CD14-positive monocyte (primary cell): ENCODE data around the gene CSTF1. TPM values are rescaled to one million over a fixed set of nuclear protein-coding genes. Genes with fewer than 3 reads are reported as not detected.
A peak's percentile ranks its signal among the peaks of the same experiment; 100 is the strongest.

Experiments used
- DNase-seq, 3 donors: peaks; one replicate each; pipeline ENCODE4 v3.0.0-alpha.2; 2011 to 2022
- H2AFZ ChIP-seq: 2 replicates; pipeline ENCODE4 v1.6.0; 2012; ENCODE audit warnings: mild to moderate bottlenecking, low read depth, low read length, inconsistent platforms; ENCODE audit not compliant: insufficient read depth, poor library complexity, severe bottlenecking
- H3K27ac ChIP-seq, 2 donors: 1 replicate in 1 of 2; 2 replicates in 1 of 2; pipeline ENCODE4 v1.5.1; 2012 to 2013; ENCODE audit warnings: low read length in 2 of 2, control low read depth in 1 of 2, inconsistent platforms in 1 of 2, low read depth in 1 of 2, mild to moderate bottlenecking in 1 of 2
- H3K27me3 ChIP-seq, 2 donors: one replicate each; pipeline versions ENCODE4 v1.6.0 to v1.6.1; 2011 to 2013; ENCODE audit warnings: low read length in 2 of 2; ENCODE audit not compliant: control insufficient read depth in 2 of 2, insufficient read depth in 2 of 2
- H3K36me3 ChIP-seq, 2 donors: replicated peaks in 1 of 2; 1 replicate in 1 of 2; 2 replicates in 1 of 2; pipeline versions ENCODE4 v1.5.1 to v1.6.1; 2012 to 2013; ENCODE audit warnings: low read length in 2 of 2, control low read depth in 1 of 2, inconsistent platforms in 1 of 2, mild to moderate bottlenecking in 1 of 2; ENCODE audit not compliant: insufficient read depth in 2 of 2, control insufficient read depth in 1 of 2
- H3K4me1 ChIP-seq, 2 donors: 1 replicate in 1 of 2; 2 replicates in 1 of 2; pipeline versions ENCODE4 v1.5.1 to v1.6.1; 2012 to 2013; ENCODE audit warnings: low read length in 2 of 2, control low read depth in 1 of 2, inconsistent platforms in 1 of 2, mild to moderate bottlenecking in 1 of 2, moderate library complexity in 1 of 2; ENCODE audit not compliant: insufficient read depth in 2 of 2, control insufficient read depth in 1 of 2
- H3K4me2 ChIP-seq: replicated peaks from 2 replicates; pipeline ENCODE3; 2012; ENCODE audit warnings: low read length, moderate library complexity, mild to moderate bottlenecking; ENCODE audit not compliant: poor library complexity, severe bottlenecking; ENCODE audit errors: extremely low read depth
- H3K4me3 ChIP-seq, 3 experiments: fragments of 200-600 bp in 1 of 3; sonication (generic) in 1 of 3; replicated peaks in 1 of 3; 1 replicate in 2 of 3; 2 replicates in 1 of 3; pipeline ENCODE4 v1.5.1; 2011 to 2013; ENCODE audit warnings: low read length in 3 of 3, mild to moderate bottlenecking in 3 of 3, control low read depth in 2 of 3, low read depth in 2 of 3, inconsistent platforms in 1 of 3, moderate library complexity in 1 of 3
- H3K79me2 ChIP-seq: 2 replicates; pipeline ENCODE4 v1.6.0; 2012; ENCODE audit warnings: mild to moderate bottlenecking, control low read depth, inconsistent platforms, low read length, moderate library complexity; ENCODE audit not compliant: insufficient read depth
- H3K9ac ChIP-seq: 2 replicates; pipeline ENCODE4 v1.6.0; 2017; ENCODE audit warnings: low read length, mild to moderate bottlenecking; ENCODE audit not compliant: insufficient read depth, poor library complexity, severe bottlenecking
- H3K9me3 ChIP-seq, 2 donors: replicated peaks in 1 of 2; 1 replicate in 1 of 2; 2 replicates in 1 of 2; pipeline versions ENCODE4 v1.5.1 to v1.6.1; 2012 to 2013; ENCODE audit warnings: low read length in 2 of 2, control low read depth in 1 of 2; ENCODE audit not compliant: control insufficient read depth in 1 of 2, insufficient read depth in 1 of 2
- H4K20me1 ChIP-seq: 2 replicates; pipeline ENCODE4 v1.6.0; 2012; ENCODE audit warnings: mild to moderate bottlenecking, low read length, control low read depth, moderate library complexity; ENCODE audit not compliant: insufficient read depth
- H3K27ac Mint-ChIP-seq, 7 donors: one replicate each; pipeline ENCODE4 v1.8.0; 2020; ENCODE audit warnings: mild to moderate bottlenecking in 7 of 7, mixed read lengths in 7 of 7, moderate library complexity in 6 of 7, inconsistent platforms in 2 of 7
- H3K27me3 Mint-ChIP-seq, 3 donors: one replicate each; pipeline ENCODE4 v1.8.0; 2021 to 2022; ENCODE audit warnings: low read depth in 3 of 3, mild to moderate bottlenecking in 3 of 3, mixed read lengths in 3 of 3, moderate library complexity in 3 of 3, inconsistent platforms in 1 of 3
- H3K36me3 Mint-ChIP-seq, 2 donors: one replicate each; pipeline ENCODE4 v1.8.0; 2020; ENCODE audit warnings: mixed read lengths in 2 of 2, inconsistent platforms in 1 of 2, mild to moderate bottlenecking in 1 of 2
- H3K4me1 Mint-ChIP-seq: one replicate; pipeline ENCODE4 v1.8.0; 2020; ENCODE audit warnings: mild to moderate bottlenecking, mixed read lengths
- H3K4me3 Mint-ChIP-seq, 2 donors: one replicate each; pipeline ENCODE4 v1.8.0; 2020; ENCODE audit warnings: mild to moderate bottlenecking in 2 of 2, mixed read lengths in 2 of 2, moderate library complexity in 1 of 2
- H3K9me3 Mint-ChIP-seq, 7 donors: one replicate each; pipeline ENCODE4 v1.8.0; 2020 to 2022; ENCODE audit warnings: mixed read lengths in 7 of 7, mild to moderate bottlenecking in 6 of 7, moderate library complexity in 6 of 7, inconsistent platforms in 2 of 7
- WGBS: methylation state at CpG from one replicate; pipeline ENCODE4 v1.1.5; 2013; ENCODE audit warnings: missing lambda C conversion rate; ENCODE audit not compliant: insufficient coverage; 5-methylcytosine and 5-hydroxymethylcytosine counted together
- intact Hi-C, 2 donors: fragments of 100-400 bp; cut with micrococcal nuclease; formaldehyde crosslinking; loops; one replicate each; pipeline versions ENCODE4 v1.15.0 to v1.15.1; 2023
- polyA plus RNA-seq, 3 donors: library from polyadenylated mRNA; depleted of rRNA in 1 of 3; unstranded in 2 of 3; stranded (reverse) in 1 of 3; fragments of 300-500 nt in 2 of 3; fragments of >200 nt in 1 of 3; fragmentation: Illumina TruSeq in 2 of 3; gene quantifications; 1 replicate in 2 of 3; 2 replicates in 1 of 3; pipeline ENCODE4 v1.2.3, GENCODE V29; 2012 to 2021
- TF ChIP-seq, protein P1 (sequence below): fragments of 200-600 bp; IDR thresholded peaks from one replicate; pipeline ENCODE4 v1.8.0; 2022; ENCODE audit warnings: antibody characterized with exemption, mild to moderate bottlenecking

The CSTF1 gene
- polyA plus RNA-seq, 3 donors, result 7.7 to 15.7 (median 10.7) TPM

DNA sequence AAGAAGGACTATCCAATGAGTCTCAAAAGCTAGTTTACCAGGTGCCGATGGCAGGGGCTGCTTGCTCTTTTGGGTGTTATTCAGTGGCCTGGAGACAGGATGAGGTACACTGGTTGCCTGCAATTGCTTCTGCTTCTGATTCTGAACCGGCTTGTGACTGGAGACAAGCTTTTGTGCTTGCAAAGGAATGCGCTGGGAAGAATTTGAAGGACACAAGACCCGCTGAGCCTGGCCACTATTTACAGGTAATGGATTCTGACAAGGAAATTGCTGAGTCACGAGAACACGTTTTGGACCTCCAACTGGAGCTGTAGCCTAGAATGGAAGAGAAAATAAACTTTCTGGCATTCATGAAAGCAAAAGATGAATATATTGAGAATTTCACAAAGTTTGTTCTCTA lies 6.2 kb upstream of the CSTF1 start:
- Histone ChIP-seq H4K20me1 (no peaks in the 10 kb centered on the region), H3K4me3 (no peak overlapping the region), H3K4me2 (no peak overlapping the region), H3K36me3 (peaks cover 37 to 90% of the 10 kb centered on the region in 2 donors), H3K27ac (peak overlapping the region in 1 of 2 donors; percentile 5), H3K27me3 (no peaks in the 10 kb centered on the region), H3K4me1 (peaks cover 6 to 7% of the 10 kb centered on the region in 2 donors), H2AFZ (no peak overlapping the region), H3K9me3 (no peaks in the 10 kb centered on the region), H3K79me2 (peaks cover 97% of the 10 kb centered on the region), H3K9ac (no peak overlapping the region)
- intact Hi-C loops, result no loop called here
- H3K9me3 Mint-ChIP-seq, result no peaks in the 10 kb centered on the region
- H3K4me3 Mint-ChIP-seq, result no peak overlapping the region
- DNase-seq, result no peak
- H3K4me1 Mint-ChIP-seq, result peaks cover 12% of the 10 kb centered on the region
- H3K27me3 Mint-ChIP-seq, result peaks cover 0 to 3% (median 0%) of the 10 kb centered on the region in 3 donors
- peaks cover 61 to 76% of the 10 kb centered on the region in 2 donors for H3K36me3 Mint-ChIP-seq
- 100% methylated on average over 1 of the region's 6 CpGs for WGBS
- peak overlapping the region in 4 of 7 donors; percentile 15 to 79 (median 31) for H3K27ac Mint-ChIP-seq
- TF ChIP-seq, protein P1, sequence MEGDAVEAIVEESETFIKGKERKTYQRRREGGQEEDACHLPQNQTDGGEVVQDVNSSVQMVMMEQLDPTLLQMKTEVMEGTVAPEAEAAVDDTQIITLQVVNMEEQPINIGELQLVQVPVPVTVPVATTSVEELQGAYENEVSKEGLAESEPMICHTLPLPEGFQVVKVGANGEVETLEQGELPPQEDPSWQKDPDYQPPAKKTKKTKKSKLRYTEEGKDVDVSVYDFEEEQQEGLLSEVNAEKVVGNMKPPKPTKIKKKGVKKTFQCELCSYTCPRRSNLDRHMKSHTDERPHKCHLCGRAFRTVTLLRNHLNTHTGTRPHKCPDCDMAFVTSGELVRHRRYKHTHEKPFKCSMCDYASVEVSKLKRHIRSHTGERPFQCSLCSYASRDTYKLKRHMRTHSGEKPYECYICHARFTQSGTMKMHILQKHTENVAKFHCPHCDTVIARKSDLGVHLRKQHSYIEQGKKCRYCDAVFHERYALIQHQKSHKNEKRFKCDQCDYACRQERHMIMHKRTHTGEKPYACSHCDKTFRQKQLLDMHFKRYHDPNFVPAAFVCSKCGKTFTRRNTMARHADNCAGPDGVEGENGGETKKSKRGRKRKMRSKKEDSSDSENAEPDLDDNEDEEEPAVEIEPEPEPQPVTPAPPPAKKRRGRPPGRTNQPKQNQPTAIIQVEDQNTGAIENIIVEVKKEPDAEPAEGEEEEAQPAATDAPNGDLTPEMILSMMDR, result no peak

DNA sequence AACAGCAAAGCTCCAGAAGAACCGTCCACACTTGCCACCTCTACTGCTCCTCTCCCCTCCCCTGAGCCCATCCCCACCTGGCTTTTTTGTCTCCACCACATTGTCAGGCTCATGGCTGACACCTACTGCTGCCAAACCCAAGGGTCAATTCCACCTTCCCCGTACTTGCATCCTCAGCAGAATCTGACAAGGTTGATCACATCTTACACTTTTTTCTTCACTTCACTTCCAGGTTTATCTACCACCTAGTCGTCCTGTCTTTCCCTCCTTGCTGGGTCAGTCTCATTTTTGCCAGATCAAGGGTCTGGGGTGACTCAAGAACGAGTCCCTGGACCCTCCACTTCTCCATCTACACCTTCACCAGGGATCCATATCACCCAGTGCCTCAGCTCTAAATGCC lies 3.6 kb upstream of the CSTF1 start:
- intact Hi-C loops, result no loop called here
- Histone ChIP-seq H3K27me3 (no peaks in the 10 kb centered on the region), H3K79me2 (peaks cover 93% of the 10 kb centered on the region), H3K4me3 (no peak overlapping the region), H2AFZ (no peak overlapping the region), H3K4me2 (no peak overlapping the region), H4K20me1 (no peaks in the 10 kb centered on the region), H3K27ac (peak overlapping the region in 1 of 2 donors; percentile 26), H3K9ac (no peak overlapping the region), H3K4me1 (peaks cover 19 to 26% of the 10 kb centered on the region in 2 donors), H3K36me3 (peaks cover 26 to 64% of the 10 kb centered on the region in 2 donors), H3K9me3 (no peaks in the 10 kb centered on the region)
- peak overlapping the region in 5 of 7 donors; percentile 19 to 81 (median 28) for H3K27ac Mint-ChIP-seq
- TF ChIP-seq, protein P1, result no peak
- no peaks in the 10 kb centered on the region for H3K9me3 Mint-ChIP-seq
- peaks cover 41 to 52% of the 10 kb centered on the region in 2 donors for H3K36me3 Mint-ChIP-seq
- no peak overlapping the region for H3K4me3 Mint-ChIP-seq
- H3K27me3 Mint-ChIP-seq, result peaks cover 0 to 1% (median 0%) of the 10 kb centered on the region in 3 donors
- H3K4me1 Mint-ChIP-seq, result peaks cover 26% of the 10 kb centered on the region
- no peak for DNase-seq
- 94% methylated on average over 4 of the region's 4 CpGs for WGBS
